AG08396 (cell line): ENCODE data around the gene CEP20.
A peak's percentile ranks its signal among the peaks of the same experiment; 100 is the strongest.
"Not testable (repeated sequence)": the region's sequence is repeated elsewhere in the genome, so short reads cannot be mapped to it uniquely, and the experiment has no call there.

ENCODE experiments used
- DNase-seq: peaks from one replicate; pipeline ENCODE4 v3.0.0; 2012; ENCODE audit warnings: low spot score, mixed read lengths

Gene CEP20

GRCh38 chr16:15888072-15888976, at the start of gene CEP20:
CEP20 (minus strand) TSS chr16:15888603; CDS start chr16:15888585, 18 bp downstream.
- peak; percentile 99 for DNase-seq

GRCh38 chr16:15936809-15937208, 48.4 kb upstream of the CEP20 start:
- not testable (repeated sequence) for DNase-seq

DNA sequence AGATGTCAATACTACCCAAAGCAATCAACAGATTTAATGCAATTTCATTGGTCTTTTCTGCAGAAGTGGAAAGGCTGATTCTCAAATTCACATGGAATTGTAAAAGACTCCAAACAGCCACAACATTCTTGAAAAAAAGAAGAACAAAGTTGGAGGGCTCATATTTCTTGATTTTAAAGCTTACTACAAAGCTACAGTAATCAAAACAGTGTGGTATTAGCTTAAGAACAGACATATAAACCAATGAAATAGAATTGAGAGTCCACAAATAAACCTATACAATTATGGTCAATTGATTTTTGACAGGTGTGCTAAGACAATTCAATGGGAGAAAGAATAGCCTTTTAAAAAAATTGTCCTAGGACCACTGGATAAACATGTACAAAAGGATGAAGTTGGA, 46.6 kb upstream of the CEP20 start:
- DNase-seq = no peak

GRCh38 chr16:15933781-15934180, 45.4 kb upstream of the CEP20 start:
- DNase-seq = no peak

DNA sequence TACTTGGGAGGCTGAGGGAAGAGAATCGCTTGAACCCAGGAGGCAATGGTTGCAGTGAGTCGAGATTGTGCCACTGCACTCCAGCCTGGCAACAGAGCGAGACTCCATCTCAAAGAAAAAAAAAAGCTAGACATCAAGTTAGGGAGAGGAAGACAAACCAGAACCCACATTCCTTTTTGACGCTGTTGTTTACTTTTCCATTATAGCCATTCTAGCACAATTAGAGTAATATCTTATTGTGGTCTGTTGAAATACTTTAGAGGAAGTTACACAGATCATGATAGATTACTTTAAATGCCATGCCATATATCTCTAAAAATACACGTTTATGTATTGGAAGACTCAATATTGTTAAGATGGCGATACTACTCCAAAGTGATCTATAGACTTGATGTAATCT, 44.5 kb upstream of the CEP20 start:
- no peak for DNase-seq

DNA sequence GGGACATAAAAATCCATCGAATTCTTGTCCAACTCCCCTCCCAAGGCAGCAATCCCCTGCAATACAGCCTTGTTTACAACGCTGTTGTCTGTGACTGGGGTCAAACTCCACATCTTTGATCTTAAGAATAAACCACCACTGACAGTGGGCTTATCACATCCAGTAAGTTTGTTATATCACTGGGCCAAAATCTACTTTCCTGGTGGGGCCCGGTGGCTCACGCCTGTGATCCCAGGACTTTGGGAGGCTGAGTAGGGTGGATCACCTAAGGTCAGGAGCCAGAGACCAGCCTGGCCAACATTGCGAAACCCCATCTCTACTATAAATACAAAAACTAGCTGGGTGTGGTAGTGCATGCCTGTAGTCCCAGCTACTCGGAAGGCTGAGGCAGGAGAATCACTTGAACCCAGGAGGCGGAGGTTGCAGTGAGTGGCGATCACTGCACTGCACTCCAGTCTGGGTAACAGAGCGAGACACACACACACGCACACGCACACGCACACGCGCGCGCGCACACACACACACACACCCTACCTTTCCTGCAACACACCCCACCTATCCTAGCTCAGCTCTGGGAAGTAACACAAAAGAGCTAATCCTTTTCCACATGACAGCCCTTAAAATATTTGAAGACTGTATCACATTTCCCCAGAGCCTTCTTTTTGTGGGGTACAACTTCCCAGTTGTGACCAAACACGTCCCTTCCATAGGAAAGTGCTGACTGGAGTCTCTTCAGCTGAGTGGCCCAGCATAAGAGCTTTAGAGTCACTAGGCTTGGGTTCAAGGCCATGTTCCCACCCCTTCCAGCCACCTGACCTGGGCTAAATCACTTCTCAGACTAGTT, 40.1 kb upstream of the CEP20 start:
- no peak for DNase-seq

DNA sequence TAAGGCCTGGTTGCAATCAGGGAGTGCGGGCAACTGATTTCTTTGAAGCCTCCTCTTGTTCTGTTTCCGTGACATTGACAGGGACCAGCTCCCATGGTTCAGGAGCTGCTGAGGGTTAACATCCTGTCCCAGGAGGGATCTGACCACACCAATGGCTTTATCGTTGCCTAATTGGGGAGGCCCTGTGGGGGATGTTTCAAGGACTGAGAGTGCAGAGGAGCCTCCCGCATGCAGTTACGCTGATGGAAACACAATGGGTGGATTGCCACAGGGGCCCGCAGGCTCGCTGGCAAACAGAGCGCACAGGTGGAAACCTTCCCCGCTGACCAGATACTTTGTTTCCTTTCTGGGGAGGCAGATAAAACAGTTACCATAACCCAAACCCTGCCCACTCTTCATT, 37.2 kb upstream of the CEP20 start:
- no peak for DNase-seq

- no peak for DNase-seq
Observed at GRCh38 chr16:15924996-15925395, 36.6 kb upstream of the CEP20 start.

- no peak for DNase-seq
Observed at GRCh38 chr16:15919331-15919730, 30.9 kb upstream of the CEP20 start.

DNA sequence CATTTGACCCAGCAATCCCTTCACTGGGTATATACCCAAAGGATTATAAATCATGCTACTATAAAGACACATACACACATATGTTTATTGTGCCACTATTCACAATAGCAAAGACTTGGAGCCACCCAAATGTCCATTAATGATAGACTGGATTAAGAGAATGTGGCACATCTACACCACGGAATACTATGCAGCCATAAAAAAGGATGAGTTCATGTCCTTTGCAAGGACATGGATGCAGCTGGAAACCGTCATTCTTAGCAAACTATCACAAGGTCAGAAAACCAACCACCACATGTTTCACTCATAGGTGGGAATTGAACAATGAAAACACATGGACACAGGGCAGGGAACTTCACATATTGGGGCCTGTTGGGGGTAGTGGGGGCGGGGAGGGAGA, 29.9 kb upstream of the CEP20 start:
- DNase-seq = not testable (repeated sequence)

DNA sequence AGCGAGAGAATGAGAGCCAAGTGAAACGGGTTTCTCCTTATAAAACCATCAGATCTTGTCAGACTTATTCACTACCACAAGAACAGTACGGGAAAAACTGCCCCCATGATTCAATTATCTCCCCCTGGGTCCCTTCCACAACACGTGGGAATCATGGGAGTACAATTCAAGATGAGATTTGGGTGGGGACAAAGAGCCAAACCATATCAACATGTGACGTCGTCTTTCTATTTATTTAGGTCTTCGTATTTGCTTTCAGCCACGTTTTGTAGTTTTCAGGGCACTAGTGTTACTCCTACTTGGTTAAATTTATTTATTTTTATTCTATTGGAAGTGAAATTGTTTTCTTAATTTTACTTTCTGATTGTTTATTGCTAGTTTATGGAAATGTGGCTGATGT, 27.9 kb upstream of the CEP20 start:
- no peak for DNase-seq

DNA sequence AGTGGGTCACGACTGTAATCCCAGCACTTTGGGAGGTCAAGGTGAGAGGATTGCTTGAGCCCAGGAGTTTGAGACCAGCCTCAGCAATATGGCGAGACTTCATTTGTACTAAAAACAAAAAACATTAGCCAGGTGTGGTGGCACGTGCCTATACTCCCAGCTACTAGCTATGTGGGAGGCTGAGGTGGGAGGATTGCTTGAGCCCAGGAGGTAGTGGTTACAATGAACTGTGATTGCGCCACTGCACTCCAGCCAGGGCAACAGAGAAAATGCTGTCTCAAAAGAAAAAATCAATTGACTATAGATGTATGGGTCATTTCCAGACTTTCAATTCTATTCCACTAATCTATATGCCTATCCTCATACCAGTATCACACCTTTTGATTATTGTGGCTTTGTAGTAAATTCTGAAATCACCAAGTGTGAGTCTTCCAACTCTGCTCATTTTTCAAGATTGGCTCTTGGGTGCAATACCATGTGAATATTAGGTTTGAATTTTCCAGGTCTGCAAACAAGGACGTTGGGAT, 27.2 kb upstream of the CEP20 start:
- no peak for DNase-seq

- no peak for DNase-seq
Observed at GRCh38 chr16:15913046-15913698, 24.8 kb upstream of the CEP20 start.

DNA sequence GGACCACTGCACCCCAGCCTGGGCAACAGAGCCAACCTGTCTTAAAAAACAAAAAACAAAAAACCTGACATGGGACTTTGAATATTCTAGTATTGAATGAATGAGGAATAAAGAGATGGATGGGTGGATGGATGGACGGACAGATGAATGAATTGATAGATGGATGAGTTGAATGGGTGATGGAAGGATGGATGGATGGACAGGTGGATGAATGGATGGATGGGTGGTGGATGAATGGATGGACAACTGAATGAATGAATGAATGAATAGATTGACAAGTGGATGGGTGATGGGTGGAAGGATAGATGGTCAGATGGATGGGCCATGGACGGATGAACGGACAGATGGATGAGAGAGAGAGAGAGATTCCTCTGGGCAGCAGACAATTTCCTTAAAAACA, 22.8 kb upstream of the CEP20 start:
- DNase-seq = no peak

DNA sequence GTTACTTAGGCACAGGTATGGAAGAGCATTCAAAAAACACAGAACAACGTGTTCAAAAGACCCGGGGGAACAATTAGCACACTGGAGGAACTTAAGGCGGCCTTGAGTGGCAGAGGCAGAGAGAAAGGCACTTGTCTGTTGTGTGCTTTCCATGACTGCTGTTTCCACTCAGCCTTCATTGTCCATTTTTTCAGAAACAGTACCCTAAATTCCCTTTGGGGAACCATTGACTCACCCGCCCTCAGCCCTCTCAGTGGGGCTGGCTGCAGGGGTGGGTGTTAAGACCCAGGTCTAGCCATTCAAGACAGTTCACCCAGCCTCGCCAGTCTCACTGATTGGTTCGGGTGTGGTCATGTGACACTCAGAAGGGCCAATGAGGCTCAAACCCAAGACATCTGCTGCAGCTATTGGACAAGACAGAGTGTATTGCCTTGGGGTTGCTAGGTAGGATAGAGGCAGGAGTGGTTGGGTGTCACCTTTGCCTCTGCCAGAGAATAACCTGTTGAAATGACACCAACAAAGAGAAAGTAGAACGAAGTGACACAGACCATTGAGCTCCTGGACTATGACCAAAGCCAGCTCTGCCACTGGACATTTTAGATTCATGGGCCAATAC, 19.6 kb upstream of the CEP20 start:
- DNase-seq = peak; percentile 36

- no peak for DNase-seq
Observed at GRCh38 chr16:15906439-15906838, 18.0 kb upstream of the CEP20 start.

- no peak for DNase-seq
Observed at GRCh38 chr16:15903960-15904359, 15.6 kb upstream of the CEP20 start.

- no peak for DNase-seq
Observed at GRCh38 chr16:15900901-15901500, 12.6 kb upstream of the CEP20 start.

DNA sequence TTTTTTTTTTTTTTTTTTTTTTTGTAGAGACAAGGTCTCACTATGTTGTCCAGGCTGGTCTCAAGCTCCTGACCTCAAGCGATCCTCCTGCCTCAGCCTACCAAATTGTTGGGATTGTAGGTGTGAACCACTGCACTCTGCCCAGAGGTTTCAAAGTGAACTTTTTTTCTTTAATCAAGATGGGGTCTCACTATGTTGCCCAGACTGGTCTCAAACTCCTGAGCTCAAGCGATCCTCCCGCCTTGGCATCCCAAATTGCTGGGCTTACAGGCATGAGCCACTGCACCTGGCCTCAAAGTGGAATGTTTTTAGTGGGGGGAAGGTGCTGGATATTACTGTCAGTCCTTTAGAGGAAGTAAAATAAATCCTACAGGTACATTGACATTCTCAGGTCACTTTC, 12.0 kb upstream of the CEP20 start:
- no peak for DNase-seq

DNA sequence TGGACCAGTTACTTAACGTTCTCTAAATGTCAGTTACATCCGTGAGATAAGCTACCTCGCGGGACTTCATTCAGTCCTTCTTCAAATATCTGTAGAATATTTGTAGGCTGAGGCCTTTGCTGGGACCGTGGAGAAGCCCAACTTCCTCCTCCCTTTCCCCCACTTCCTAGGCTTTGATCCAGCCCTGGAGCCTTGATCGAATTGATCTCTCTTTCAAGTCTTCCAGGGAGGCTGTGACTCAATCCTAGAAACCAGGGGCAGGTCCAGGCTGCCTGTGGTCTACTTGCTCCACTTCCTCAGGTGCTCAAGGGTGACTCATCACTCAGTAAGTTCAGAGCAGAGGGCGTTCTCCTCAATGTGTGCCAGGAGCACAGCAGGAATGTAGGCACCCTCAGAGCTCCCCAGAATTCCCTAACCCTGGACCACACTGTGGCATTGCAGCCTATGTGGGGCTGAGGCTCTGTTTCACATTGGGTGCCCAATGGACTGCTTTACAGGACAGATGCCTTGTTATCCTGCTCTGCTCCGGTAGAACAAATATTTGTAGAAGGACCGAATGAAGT, 11.2 kb upstream of the CEP20 start:
- DNase-seq = peak; percentile 55

GRCh38 chr16:15898654-15899053, 10.3 kb upstream of the CEP20 start:
- no peak for DNase-seq
